H1 (cell line): ENCODE results near the gene CERS3.

Experiments used
- CHD1 ChIP-seq: IDR thresholded peaks from 2 replicates; pipeline ENCODE4 v1.6.1; 2012; ENCODE audit warnings: low read depth, low read length, improper control_type of control experiment
- CHD2 ChIP-seq: IDR thresholded peaks from 2 replicates; pipeline ENCODE4 v1.6.1; 2012; ENCODE audit warnings: low read length, improper control_type of control experiment
- HDAC2 ChIP-seq, 2 experiments: fragments of 300-600 bp in 1 of 2; sonication (generic) in 1 of 2; IDR thresholded peaks; 2 replicates each; pipeline ENCODE4 v1.6.1; 2011 to 2012; ENCODE audit warnings: low read depth in 2 of 2, low read length in 2 of 2, mild to moderate bottlenecking in 2 of 2, moderate library complexity in 2 of 2, borderline replicate concordance in 1 of 2, inconsistent platforms in 1 of 2
- HDAC6 ChIP-seq: IDR thresholded peaks from one replicate; pipeline ENCODE4 v1.7.1; 2012; ENCODE audit warnings: low read depth, mild to moderate bottlenecking, inconsistent platforms, low read length, moderate library complexity
- KDM5A ChIP-seq: fragments of 200-600 bp; IDR thresholded peaks from 2 replicates; pipeline ENCODE4 v1.7.1; 2012; ENCODE audit warnings: mild to moderate bottlenecking, low read length, inconsistent platforms, mixed read lengths
- POLR2A ChIP-seq, 2 experiments: IDR thresholded peaks; 1 replicate in 1 of 2; 2 replicates in 1 of 2; pipeline ENCODE4 v1.6.1; 2011; ENCODE audit warnings: low read depth in 2 of 2, low read length in 2 of 2, mild to moderate bottlenecking in 2 of 2; ENCODE audit errors: control extremely low read depth in 1 of 2
- POLR2AphosphoS5 ChIP-seq: IDR thresholded peaks from 2 replicates; pipeline ENCODE4 v1.6.1; 2011; ENCODE audit warnings: low read depth, low read length
- SAP30 ChIP-seq: fragments of 300-600 bp; sonication (generic); IDR thresholded peaks from 2 replicates; pipeline ENCODE4 v1.7.1; 2012; ENCODE audit warnings: low read length, moderate library complexity, mild to moderate bottlenecking, inconsistent platforms; ENCODE audit not compliant: insufficient read depth, insufficient replicate concordance
- SIRT6 ChIP-seq: IDR thresholded peaks from one replicate; pipeline ENCODE4 v1.7.1; 2012; ENCODE audit warnings: low read length, inconsistent platforms
- SP1 ChIP-seq: IDR thresholded peaks from 2 replicates; pipeline ENCODE4 v1.6.1; 2011; ENCODE audit warnings: low read depth, low read length
- TAF1 ChIP-seq: IDR thresholded peaks from 2 replicates; pipeline ENCODE4 v1.6.1; 2011; ENCODE audit warnings: mild to moderate bottlenecking, low read depth, low read length
- YY1 ChIP-seq: IDR thresholded peaks from 2 replicates; pipeline ENCODE4 v1.6.1; 2011; ENCODE audit warnings: low read depth, mild to moderate bottlenecking, low read length
- TF ChIP-seq, protein P1 (sequence below), 3 experiments: IDR thresholded peaks; 1 replicate in 2 of 3; 2 replicates in 1 of 3; pipeline versions ENCODE4 v1.5.1 to v1.6.1; 2011; ENCODE audit warnings: low read length in 3 of 3, mild to moderate bottlenecking in 3 of 3, inconsistent platforms in 2 of 3, low read depth in 1 of 3, moderate library complexity in 1 of 3; ENCODE audit not compliant: insufficient read depth in 1 of 3; ENCODE audit errors: control extremely low read depth in 1 of 3

DNA sequence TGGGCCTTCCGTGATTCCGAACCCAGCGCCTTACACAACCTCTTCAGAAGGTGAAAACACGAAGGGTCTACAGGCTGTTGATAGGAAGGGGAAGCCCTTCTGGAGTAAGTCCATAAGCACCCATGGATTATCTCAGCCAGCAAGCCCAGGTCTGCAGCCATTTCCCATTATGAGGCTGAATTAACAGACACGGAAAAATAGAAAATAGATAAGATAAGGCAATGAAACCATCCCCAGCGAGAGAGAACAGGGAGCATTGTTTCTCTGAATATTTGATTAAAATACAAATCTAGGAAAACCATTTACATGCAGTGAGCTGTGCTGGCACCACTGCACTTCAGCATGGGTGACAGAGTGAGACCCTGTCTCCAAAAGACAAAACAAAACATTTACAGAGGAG, 16.2 kb upstream of the CERS3 start:
- TF ChIP-seq TAF1 (no peak), KDM5A (no peak), SP1 (no peak), POLR2AphosphoS5 (no peak), SIRT6 (no peak), CHD1 (no peak), HDAC6 (no peak), CHD2 (no peak), POLR2A (IDR thresholded peaks at IDR 0.05; ENCODE audit: control extremely low read depth in 1 of 2, low read depth in 2 of 2, low read length in 2 of 2) (no peak), SAP30 (no peak), HDAC2 (IDR thresholded peaks at IDR 0.05; ENCODE audit: borderline replicate concordance in 1 of 2, low read depth in 2 of 2, low read length in 2 of 2) (no peak), YY1 (no peak)
- TF ChIP-seq, protein P1, sequence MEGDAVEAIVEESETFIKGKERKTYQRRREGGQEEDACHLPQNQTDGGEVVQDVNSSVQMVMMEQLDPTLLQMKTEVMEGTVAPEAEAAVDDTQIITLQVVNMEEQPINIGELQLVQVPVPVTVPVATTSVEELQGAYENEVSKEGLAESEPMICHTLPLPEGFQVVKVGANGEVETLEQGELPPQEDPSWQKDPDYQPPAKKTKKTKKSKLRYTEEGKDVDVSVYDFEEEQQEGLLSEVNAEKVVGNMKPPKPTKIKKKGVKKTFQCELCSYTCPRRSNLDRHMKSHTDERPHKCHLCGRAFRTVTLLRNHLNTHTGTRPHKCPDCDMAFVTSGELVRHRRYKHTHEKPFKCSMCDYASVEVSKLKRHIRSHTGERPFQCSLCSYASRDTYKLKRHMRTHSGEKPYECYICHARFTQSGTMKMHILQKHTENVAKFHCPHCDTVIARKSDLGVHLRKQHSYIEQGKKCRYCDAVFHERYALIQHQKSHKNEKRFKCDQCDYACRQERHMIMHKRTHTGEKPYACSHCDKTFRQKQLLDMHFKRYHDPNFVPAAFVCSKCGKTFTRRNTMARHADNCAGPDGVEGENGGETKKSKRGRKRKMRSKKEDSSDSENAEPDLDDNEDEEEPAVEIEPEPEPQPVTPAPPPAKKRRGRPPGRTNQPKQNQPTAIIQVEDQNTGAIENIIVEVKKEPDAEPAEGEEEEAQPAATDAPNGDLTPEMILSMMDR (IDR thresholded peaks at IDR 0.05; ENCODE audit: control extremely low read depth in 1 of 3, insufficient read depth in 1 of 3, low read depth in 1 of 3, low read length in 3 of 3), result no peak
